Globus pallidus (tissue), 1 donor: ENCODE measurements around the gene TDRD15.
"Not testable (repeated sequence)": the region's sequence is repeated elsewhere in the genome, so short reads cannot be mapped to it uniquely, and the experiment has no call there.

Experiments
- DNase-seq: peaks from one replicate; pipeline ENCODE4 v3.0.0-alpha.2; 2015; ENCODE audit warnings: low spot score

Gene TDRD15

DNA sequence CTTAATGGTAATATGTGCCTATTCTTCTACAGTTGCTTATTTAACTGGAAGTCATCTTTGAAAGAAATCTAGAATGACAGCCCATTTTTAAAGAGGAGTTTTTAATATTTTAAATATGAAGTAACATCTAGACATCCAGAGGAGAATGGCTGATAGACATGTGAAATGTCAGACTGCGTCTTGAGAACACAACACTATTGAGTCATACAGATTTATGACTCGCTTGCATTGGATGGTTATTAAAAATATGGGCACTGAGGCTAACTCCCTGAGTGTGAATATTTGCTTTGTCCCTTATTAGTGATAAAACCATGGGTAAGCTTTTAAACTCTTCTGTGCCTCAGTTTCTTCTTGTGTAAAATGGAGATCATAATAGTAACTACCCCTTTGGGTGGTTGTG lies 22.9 kb downstream of the TDRD15 start:
- no peak for DNase-seq

DNA sequence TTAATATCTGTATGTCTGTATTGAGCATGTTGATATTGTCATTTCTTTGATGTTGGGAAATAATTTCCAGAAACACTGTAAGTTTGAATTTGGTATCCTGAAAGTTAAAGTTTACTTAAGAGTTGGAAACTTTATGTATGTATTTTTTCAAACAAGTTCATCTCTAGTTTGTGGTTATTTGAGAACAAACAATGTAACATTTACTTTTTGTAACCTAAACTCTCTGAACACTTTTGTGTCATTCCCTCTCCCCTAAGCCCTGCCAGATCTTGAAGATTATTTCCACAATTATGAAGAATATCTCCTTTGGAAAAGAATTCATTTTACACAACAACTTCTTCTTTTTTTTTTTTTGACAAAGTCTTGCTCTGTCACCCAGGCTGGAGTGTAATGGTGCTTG lies 24.9 kb downstream of the TDRD15 start:
- no peak for DNase-seq

GRCh38 chr2:21151234-21151633 lies 27.5 kb downstream of the TDRD15 start:
- DNase-seq = not testable (repeated sequence)

GRCh38 chr2:21155365-21156136 lies 31.8 kb downstream of the TDRD15 start:
- no peak for DNase-seq

DNA sequence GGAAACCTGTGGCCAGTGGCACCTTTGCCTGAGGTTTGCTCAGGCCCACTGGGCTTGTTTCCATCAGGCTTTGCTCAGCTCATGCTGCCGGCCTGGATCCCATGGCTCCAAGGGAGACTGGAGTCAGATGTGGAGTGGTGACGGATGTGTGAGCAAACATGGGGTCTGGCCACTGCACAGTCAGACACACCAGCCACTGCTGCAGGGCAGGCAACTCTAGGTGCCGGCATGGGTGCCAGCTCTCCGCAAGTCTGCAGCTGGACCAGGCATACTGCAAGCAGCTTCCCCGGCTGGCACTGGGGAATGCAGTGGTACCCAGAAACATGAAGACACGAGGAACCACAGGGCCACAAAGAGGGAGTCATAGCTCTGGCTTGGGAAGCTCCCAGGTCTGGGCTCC lies 37.4 kb downstream of the TDRD15 start:
- no peak for DNase-seq

DNA sequence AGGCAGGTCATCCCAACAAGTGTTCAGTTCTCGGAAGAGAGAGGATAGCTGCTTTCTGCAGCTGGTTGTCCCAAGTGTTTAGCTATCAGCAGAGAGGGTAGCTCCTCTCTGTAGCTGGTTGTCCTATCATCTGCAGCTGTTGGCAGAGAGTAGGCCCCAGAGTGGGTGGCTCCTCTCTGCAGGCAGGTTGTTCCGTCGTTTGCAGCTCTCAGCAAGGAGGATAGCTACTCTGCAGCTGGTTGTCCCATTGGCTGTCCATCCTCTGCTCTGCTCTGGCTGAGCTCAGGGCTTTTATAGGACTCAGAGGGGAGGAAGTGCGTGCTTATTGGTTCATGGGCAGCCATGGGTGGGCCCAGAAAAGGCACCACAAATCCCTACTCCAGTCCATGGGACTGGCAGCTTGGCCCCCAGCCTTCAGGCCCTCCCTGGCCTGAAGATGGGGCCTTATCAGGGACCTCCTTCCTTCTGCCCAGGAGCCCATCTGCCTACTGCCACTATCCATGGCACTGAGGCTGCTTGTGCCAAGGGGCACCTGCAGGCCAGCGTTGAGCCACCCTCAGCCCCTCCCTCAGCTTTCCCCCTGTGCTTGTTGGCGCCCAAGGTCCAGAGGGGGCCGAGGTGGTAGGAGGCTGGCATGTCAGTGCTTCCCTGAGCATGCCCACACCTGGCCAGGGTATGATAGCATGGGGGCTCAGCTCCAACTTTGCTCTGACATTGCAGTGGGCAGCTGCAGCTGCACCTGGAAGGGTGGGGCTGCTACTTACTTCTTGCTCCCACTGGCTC lies 38.3 kb downstream of the TDRD15 start:
- no peak for DNase-seq

DNA sequence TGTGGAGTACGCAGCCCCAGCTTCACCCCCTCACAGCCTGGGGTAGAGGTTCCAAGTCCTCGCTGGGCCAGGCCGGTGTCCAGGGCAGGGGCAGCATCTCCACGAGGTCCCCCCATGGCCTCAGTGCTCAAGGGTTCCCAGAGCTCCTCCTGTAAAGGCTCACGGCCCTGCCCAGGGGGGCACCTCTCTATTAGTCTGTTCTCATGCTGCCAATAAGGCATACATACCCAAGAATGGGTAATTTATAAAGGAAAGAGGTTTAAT lies 38.8 kb downstream of the TDRD15 start:
- no peak for DNase-seq

GRCh38 chr2:21163213-21163612 lies 39.4 kb downstream of the TDRD15 start:
- no peak for DNase-seq

DNA sequence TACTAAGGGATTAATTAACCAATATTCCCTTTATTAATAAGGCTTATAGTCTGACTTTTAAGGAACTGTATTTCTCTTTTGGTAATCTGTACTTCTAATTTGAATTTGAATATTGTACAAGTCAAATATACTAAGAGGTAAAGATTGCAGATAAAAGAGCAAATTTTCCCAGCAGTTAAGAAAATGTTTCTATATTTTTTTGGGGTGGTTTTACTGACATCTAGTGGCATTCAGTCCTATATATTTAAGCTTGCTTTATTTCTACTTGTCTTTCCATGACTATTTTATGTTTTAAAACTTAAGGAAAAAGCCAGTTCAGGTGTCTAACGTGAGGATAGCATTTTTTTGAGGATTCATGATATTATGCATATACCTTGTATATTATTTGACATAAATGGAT lies 41.6 kb downstream of the TDRD15 start:
- no peak for DNase-seq

DNA sequence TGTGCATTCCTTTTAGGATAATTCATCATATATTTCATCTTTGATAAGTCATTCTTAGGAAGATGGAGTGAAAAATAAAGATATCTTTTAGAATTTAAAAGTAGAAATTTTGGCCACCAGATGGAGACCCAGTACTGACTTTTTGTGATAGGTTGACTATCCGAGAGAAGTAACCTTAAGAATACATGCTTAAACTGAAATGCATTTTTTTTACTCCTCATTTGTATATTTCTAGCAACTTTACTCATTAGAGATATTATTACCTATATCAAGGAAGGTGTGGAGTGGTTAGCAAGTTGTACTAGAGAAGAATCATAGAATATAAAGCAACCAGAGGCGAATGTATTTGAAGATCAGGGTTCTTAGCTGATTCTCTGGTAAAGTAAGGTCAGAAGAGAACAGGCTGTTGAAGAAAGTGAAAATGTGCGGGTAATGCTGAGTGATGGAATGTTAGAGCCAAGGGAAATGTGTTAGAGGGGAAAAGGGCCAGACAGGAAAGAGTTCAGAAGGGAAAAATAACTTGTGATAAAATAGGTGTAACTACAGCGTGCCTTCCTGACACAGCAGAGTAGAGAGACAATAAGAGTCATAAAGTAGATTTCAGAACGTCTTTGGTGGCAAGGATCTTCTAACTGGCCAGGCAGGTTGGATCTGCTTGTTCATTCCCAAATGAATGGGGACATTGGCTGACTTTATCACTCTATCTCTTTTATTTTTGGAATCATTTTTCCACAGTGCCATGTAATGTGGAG lies 52.3 kb downstream of the TDRD15 start:
- DNase-seq = peak; percentile 79

- DNase-seq = no peak
Measured at GRCh38 chr2:21181957-21182356, 58.2 kb downstream of the TDRD15 start.

DNA sequence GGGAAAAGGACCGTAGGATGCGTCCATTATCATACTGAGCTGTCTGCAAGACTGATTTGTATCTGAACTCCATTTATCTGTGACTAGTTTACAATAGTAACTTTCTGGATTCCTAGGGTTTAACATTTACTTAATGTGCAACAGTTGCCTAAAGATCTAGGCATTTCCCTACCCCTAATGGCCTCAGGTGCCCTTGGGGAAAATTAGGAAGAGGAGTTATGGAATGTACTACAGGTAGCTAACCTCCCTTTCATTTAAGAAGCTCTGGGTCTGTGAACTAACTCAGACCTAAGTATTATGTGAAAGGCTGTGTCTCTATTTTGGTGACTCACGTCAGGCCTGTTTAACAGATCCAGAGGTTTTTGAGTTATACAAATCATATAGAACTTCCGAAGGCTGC lies 59.5 kb downstream of the TDRD15 start:
- no peak for DNase-seq

GRCh38 chr2:21183726-21184125 lies 60.0 kb downstream of the TDRD15 start:
- no peak for DNase-seq

- no peak for DNase-seq
Measured at GRCh38 chr2:21191535-21191934, 67.8 kb downstream of the TDRD15 start.
